HepG2 (cell line): ENCODE results near the gene ZNF829. TPM values are rescaled to one million over a fixed set of nuclear protein-coding genes. Genes with fewer than 3 reads are reported as not detected.

Experiments
- ATAC-seq: fragments of 200-7000 bp; cut with Tn5 transposase; 3 replicates; pipeline ENCODE4 v1.9.1; 2020; ENCODE audit warnings: mild to moderate bottlenecking, moderate library complexity
- BruUV-seq: library from RNA; stranded (reverse); fragments of 400-500 nt; replicated peaks from 2 replicates; lab custom pipeline; 2021; lab: Mats Ljungman, UMichigan
- CTCF ChIA-PET: fragments of 300-600 bp; formaldehyde crosslinking; extraction: SDS; loops from one replicate; lab custom pipeline; 2021; ENCODE audit warnings: low total read pairs, inconsistent platforms, low intra/inter-chr PET ratio; lab: Yijun Ruan, JAX
- POLR2A ChIA-PET: fragments of 350-600 bp; sonication (Branson Sonifier 250); formaldehyde crosslinking; loops from one replicate; lab custom pipeline; 2020; ENCODE audit warnings: antibody characterized with exemption, inconsistent platforms; lab: Yijun Ruan, JAX
- DNase-seq: peaks from one replicate; pipeline ENCODE4 v3.0.0-alpha.2; 2015; ENCODE audit warnings: low spot score
- FAIRE-seq: peaks from 3 replicates; lab custom pipeline; 2011; peaks lifted over from hg19 to GRCh38; lab: Jason Lieb, UNC
- H2AFZ ChIP-seq: one replicate; pipeline ENCODE4 v1.6.1; 2011; ENCODE audit warnings: low read length, inconsistent platforms
- H3K27ac ChIP-seq: fragments of 300-600 bp; 3 replicates; pipeline ENCODE4 v1.8.0; 2011; ENCODE audit warnings: mixed run types, mild to moderate bottlenecking, mixed read lengths, low read length, inconsistent platforms; ENCODE audit not compliant: insufficient read depth; ENCODE audit errors: extremely low read length
- H3K27me3 ChIP-seq, 2 experiments: fragments of 200-600 bp in 1 of 2; 2 replicates in 1 of 2; 3 replicates in 1 of 2; pipeline versions ENCODE4 v1.6.0 to v1.8.0; 2011; ENCODE audit warnings: low read length in 2 of 2, mild to moderate bottlenecking in 2 of 2, moderate library complexity in 2 of 2, inconsistent platforms in 1 of 2; ENCODE audit not compliant: insufficient read depth in 2 of 2, control insufficient read depth in 1 of 2
- H3K36me3 ChIP-seq, 2 experiments: fragments of 200-600 bp in 1 of 2; replicated peaks in 1 of 2; 2 replicates in 1 of 2; 3 replicates in 1 of 2; pipeline versions ENCODE4 v1.5.1 to v1.8.0; 2011; ENCODE audit warnings: low read length in 2 of 2, inconsistent platforms in 1 of 2; ENCODE audit not compliant: insufficient read depth in 2 of 2, control insufficient read depth in 1 of 2
- H3K4me1 ChIP-seq: 2 replicates; pipeline ENCODE4 v1.5.1; 2012; ENCODE audit warnings: low read length, inconsistent platforms; ENCODE audit not compliant: insufficient read depth
- H3K4me2 ChIP-seq: 2 replicates; pipeline ENCODE4 v1.6.0; 2011; ENCODE audit warnings: low read depth, low read length, inconsistent platforms
- H3K4me3 ChIP-seq, 3 experiments: fragments of 200-600 bp in 1 of 3; sonication (generic), shearing (Covaris generic) in 1 of 3; replicated peaks in 1 of 3; 2 replicates each; pipeline ENCODE4 v1.5.1; 2011 to 2016; ENCODE audit warnings: low read length in 3 of 3, inconsistent platforms in 2 of 3, low read depth in 2 of 3, mild to moderate bottlenecking in 2 of 3, control low read depth in 1 of 3, mixed read lengths in 1 of 3; ENCODE audit not compliant: insufficient read depth in 1 of 3
- H3K79me2 ChIP-seq: one replicate; pipeline ENCODE4 v1.6.1; 2011; ENCODE audit warnings: low read length, inconsistent platforms; ENCODE audit not compliant: insufficient read depth
- H3K9ac ChIP-seq: 2 replicates; pipeline ENCODE4 v1.6.0; 2011; ENCODE audit warnings: mild to moderate bottlenecking, low read depth, low read length, inconsistent platforms; ENCODE audit not compliant: insufficient read depth
- H3K9me3 ChIP-seq: 2 replicates; pipeline ENCODE4 v1.5.1; 2012; ENCODE audit warnings: mild to moderate bottlenecking, low read length
- H4K20me1 ChIP-seq: 2 replicates; pipeline ENCODE4 v1.6.0; 2011; ENCODE audit warnings: inconsistent platforms, mild to moderate bottlenecking, low read length, moderate library complexity; ENCODE audit not compliant: insufficient read depth
- EHMT2 ChIP-seq: fragments of 200-600 bp; sonication (generic); IDR thresholded peaks from 2 replicates; pipeline ENCODE4 v1.7.0; 2017; ENCODE audit warnings: antibody characterized with exemption, low read depth, low read length, borderline replicate concordance
- FOXJ3 ChIP-seq: sonication (generic); formaldehyde crosslinking; IDR thresholded peaks from 2 replicates; pipeline ENCODE4 v1.4.0; 2020; ENCODE audit warnings: missing genetic modification reagents, mild to moderate bottlenecking, borderline replicate concordance
- ZBTB46 ChIP-seq: sonication (generic); formaldehyde crosslinking; IDR thresholded peaks from 2 replicates; pipeline ENCODE4 v1.4.0; 2020; ENCODE audit warnings: mild to moderate bottlenecking, missing genetic modification reagents, borderline replicate concordance
- ZNF234 ChIP-seq: sonication (generic); formaldehyde crosslinking; conservative IDR thresholded peaks from 2 replicates; pipeline ENCODE4 v1.5.1; 2020; ENCODE audit warnings: mild to moderate bottlenecking, missing genetic modification reagents
- ZNF883 ChIP-seq: sonication (generic); formaldehyde crosslinking; IDR thresholded peaks from 2 replicates; pipeline ENCODE4 v1.5.1; 2020; ENCODE audit warnings: mild to moderate bottlenecking, missing genetic modification reagents; ENCODE audit errors: not compliant biosample characterization
- WGBS: methylation state at CpG from one replicate; pipeline ENCODE4 v1.1.6; 2017; ENCODE audit warnings: low lambda C conversion rate; 5-methylcytosine and 5-hydroxymethylcytosine counted together
- in situ Hi-C: cut with HindIII; loops from 2 replicates; pipeline ENCODE4 v1.10.0; 2017; ENCODE audit warnings: low pct_unique_long_range_greater_than_20kb; ENCODE audit not compliant: extremely low pct_ligation_motif_present
- intact Hi-C: fragments of 100-400 bp; cut with micrococcal nuclease; formaldehyde crosslinking; loops from one replicate; pipeline ENCODE4 v1.10.0; 2022; ENCODE audit not compliant: unreplicated experiment
- polyA plus RNA-seq, 8 experiments: library from polyadenylated mRNA; depleted of rRNA in 3 of 8; stranded (reverse) in 7 of 8; unstranded in 1 of 8; fragments of >200 nt; fragmentation: Illumina TruSeq in 4 of 8; extraction: Trizol in 4 of 8; gene quantifications; 2 replicates each; pipeline versions ENCODE4 v1.2.1 to v1.2.3, GENCODE V29; 2011 to 2016; ENCODE audit warnings: low read depth in 4 of 8, missing spikeins in 1 of 8, mixed read lengths in 1 of 8; ENCODE audit not compliant: insufficient read depth in 1 of 8
- total RNA-seq, 5 experiments: library from RNA; depleted of rRNA; stranded (reverse); fragments of >200 nt; fragmentation: Illumina TruSeq; extraction: Trizol; gene quantifications; 2 replicates each; pipeline ENCODE4 v1.2.3, GENCODE V29; 2016; ENCODE audit warnings: low read depth in 1 of 5
- TF ChIP-seq, protein P1 (sequence below): sonication (generic); formaldehyde crosslinking; conservative IDR thresholded peaks from 2 replicates; pipeline ENCODE4 v1.4.0; 2020; ENCODE audit warnings: missing genetic modification reagents
- TF ChIP-seq, protein P2 (sequence below): sonication (generic); formaldehyde crosslinking; IDR thresholded peaks from 2 replicates; pipeline ENCODE4 v1.4.0; 2020; ENCODE audit warnings: missing genetic modification reagents

Gene ZNF829
- total and polyA plus RNA-seq, 2 of the 13 experiments (the other 11 are each of a cell fraction or from before 2014, with no cell fraction given), result 0.15 to 0.86 TPM

- TF ChIP-seq ZBTB46 (CRISPR knock-in tag), result no peak
- no peak for TF ChIP-seq ZNF234 (CRISPR knock-in tag)
Measured at GRCh38 chr19:36931684-36932083, 15.6 kb upstream of the ZNF829 start (continued).

DNA sequence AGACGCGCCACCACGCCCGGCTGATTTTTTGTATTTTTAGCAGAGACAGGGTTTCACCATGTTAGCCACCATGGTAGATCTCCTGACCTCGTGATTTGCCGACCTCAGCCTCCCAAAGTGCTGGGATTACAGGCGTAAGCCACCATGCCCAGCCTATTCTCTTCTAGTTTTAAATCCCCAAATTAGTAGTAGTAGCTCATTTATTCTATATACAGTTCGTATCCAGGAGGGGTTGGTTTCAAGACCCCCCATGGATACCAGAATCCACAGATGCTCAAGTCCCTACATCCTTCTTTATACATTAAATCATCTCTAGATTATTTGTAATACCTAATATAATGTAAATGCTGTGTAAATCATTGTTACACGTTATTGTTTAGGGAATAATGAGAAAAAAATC lies 2.0 kb upstream of the ZNF829 start:
- DNase-seq (no peak), ATAC-seq (no peak), FAIRE-seq (no peak)
- no peaks in the 10 kb centered on the region for H4K20me1 ChIP-seq
- no peaks in the 10 kb centered on the region for H3K36me3 ChIP-seq
- no peak overlapping the region for H2AFZ ChIP-seq
- no peak overlapping the region for H3K9ac ChIP-seq
- H3K4me1 ChIP-seq, result no peaks in the 10 kb centered on the region
- H3K9me3 ChIP-seq, result peaks cover 85% of the 10 kb centered on the region
- no peak overlapping the region for H3K4me2 ChIP-seq
- ChIA-PET CTCF (no interaction called here), POLR2A (no interaction called here)
- H3K27me3 ChIP-seq, result no peaks in the 10 kb centered on the region
- in situ Hi-C loops, result no loop called here
- H3K79me2 ChIP-seq, result no peaks in the 10 kb centered on the region
- no peak overlapping the region for H3K27ac ChIP-seq
- intact Hi-C loops, result loop anchor here (5.0 kb wide), 1 partner anchor 549 kb away; the partner anchor contains the start of genes ZNF569 and ZNF570
- H3K4me3 ChIP-seq, result no peak overlapping the region
- no TSS peak for BruUV-seq
- 67% methylated on average over 9 of the region's 9 CpGs for WGBS
- TF ChIP-seq, protein P1, sequence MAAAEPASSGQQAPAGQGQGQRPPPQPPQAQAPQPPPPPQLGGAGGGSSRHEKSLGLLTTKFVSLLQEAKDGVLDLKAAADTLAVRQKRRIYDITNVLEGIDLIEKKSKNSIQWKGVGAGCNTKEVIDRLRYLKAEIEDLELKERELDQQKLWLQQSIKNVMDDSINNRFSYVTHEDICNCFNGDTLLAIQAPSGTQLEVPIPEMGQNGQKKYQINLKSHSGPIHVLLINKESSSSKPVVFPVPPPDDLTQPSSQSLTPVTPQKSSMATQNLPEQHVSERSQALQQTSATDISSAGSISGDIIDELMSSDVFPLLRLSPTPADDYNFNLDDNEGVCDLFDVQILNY, result no peak
- TF ChIP-seq ZNF883 (CRISPR knock-in tag) (no peak), EHMT2 (no peak), FOXJ3 (CRISPR knock-in tag) (no peak)
- TF ChIP-seq, protein P2, sequence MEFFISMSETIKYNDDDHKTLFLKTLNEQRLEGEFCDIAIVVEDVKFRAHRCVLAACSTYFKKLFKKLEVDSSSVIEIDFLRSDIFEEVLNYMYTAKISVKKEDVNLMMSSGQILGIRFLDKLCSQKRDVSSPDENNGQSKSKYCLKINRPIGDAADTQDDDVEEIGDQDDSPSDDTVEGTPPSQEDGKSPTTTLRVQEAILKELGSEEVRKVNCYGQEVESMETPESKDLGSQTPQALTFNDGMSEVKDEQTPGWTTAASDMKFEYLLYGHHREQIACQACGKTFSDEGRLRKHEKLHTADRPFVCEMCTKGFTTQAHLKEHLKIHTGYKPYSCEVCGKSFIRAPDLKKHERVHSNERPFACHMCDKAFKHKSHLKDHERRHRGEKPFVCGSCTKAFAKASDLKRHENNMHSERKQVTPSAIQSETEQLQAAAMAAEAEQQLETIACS (CRISPR knock-in tag), result no peak
- TF ChIP-seq, all 625 proteins: peak for 0
